HepG2 (cell line): ENCODE data around the gene CLDN5. TPM values are rescaled to one million over a fixed set of nuclear protein-coding genes. Genes with fewer than 3 reads are reported as not detected.
A peak's percentile ranks its signal among the peaks of the same experiment; 100 is the strongest.

Source experiments
- BRD4 ChIP-seq: sonication (generic); formaldehyde crosslinking; IDR thresholded peaks from 2 replicates; pipeline ENCODE4 v1.4.0; 2020; ENCODE audit warnings: missing genetic modification reagents
- HDAC1 ChIP-seq: sonication (generic); formaldehyde crosslinking; IDR thresholded peaks from 2 replicates; pipeline ENCODE4 v1.5.1; 2020; ENCODE audit warnings: mild to moderate bottlenecking, missing genetic modification reagents
- JUND ChIP-seq: sonication (generic); formaldehyde crosslinking; IDR thresholded peaks from 2 replicates; pipeline ENCODE4 v1.8.0; 2022; ENCODE audit warnings: mild to moderate bottlenecking, missing genetic modification reagents
- NCOA5 ChIP-seq: sonication (generic); formaldehyde crosslinking; IDR thresholded peaks from 2 replicates; pipeline ENCODE4 v1.4.0; 2020; ENCODE audit warnings: missing genetic modification reagents
- NRL ChIP-seq: sonication (generic); formaldehyde crosslinking; IDR thresholded peaks from 2 replicates; pipeline ENCODE4 v1.5.0; 2020; ENCODE audit warnings: missing genetic modification reagents, mild to moderate bottlenecking, moderate library complexity, borderline replicate concordance
- RBAK ChIP-seq: sonication (generic); formaldehyde crosslinking; IDR thresholded peaks from 2 replicates; pipeline ENCODE4 v1.5.1; 2020; ENCODE audit warnings: mild to moderate bottlenecking, missing genetic modification reagents
- SMAD1 ChIP-seq: sonication (generic); formaldehyde crosslinking; IDR thresholded peaks from 2 replicates; pipeline ENCODE4 v1.4.0; 2020; ENCODE audit warnings: missing genetic modification reagents, low read depth, mild to moderate bottlenecking, borderline replicate concordance
- ZMYM2 ChIP-seq: sonication (generic); formaldehyde crosslinking; IDR thresholded peaks from 2 replicates; pipeline ENCODE4 v1.8.0; 2022; ENCODE audit warnings: mild to moderate bottlenecking, missing genetic modification reagents
- ZNF224 ChIP-seq: sonication (generic); formaldehyde crosslinking; IDR thresholded peaks from 2 replicates; pipeline ENCODE4 v1.5.0; 2020; ENCODE audit warnings: mild to moderate bottlenecking, missing genetic modification reagents
- ZNF766 ChIP-seq: sonication (generic); formaldehyde crosslinking; IDR thresholded peaks from 2 replicates; pipeline ENCODE4 v1.5.0; 2020; ENCODE audit warnings: missing genetic modification reagents, borderline replicate concordance
- polyA plus RNA-seq, 8 experiments: library from polyadenylated mRNA; depleted of rRNA in 3 of 8; stranded (reverse) in 7 of 8; unstranded in 1 of 8; fragments of >200 nt; fragmentation: Illumina TruSeq in 4 of 8; extraction: Trizol in 4 of 8; gene quantifications; 2 replicates each; pipeline versions ENCODE4 v1.2.1 to v1.2.3, GENCODE V29; 2011 to 2016; ENCODE audit warnings: low read depth in 4 of 8, missing spikeins in 1 of 8, mixed read lengths in 1 of 8; ENCODE audit not compliant: insufficient read depth in 1 of 8
- total RNA-seq, 5 experiments: library from RNA; depleted of rRNA; stranded (reverse); fragments of >200 nt; fragmentation: Illumina TruSeq; extraction: Trizol; gene quantifications; 2 replicates each; pipeline ENCODE4 v1.2.3, GENCODE V29; 2016; ENCODE audit warnings: low read depth in 1 of 5
- TF ChIP-seq, protein P1 (sequence below): sonication (generic); formaldehyde crosslinking; IDR thresholded peaks from one replicate; pipeline ENCODE4 v1.5.1; 2020; ENCODE audit warnings: mild to moderate bottlenecking, missing genetic modification reagents; ENCODE audit errors: not compliant biosample characterization

CLDN5 gene
- total and polyA plus RNA-seq, 2 of the 13 experiments (the other 11 are each of a cell fraction or from before 2014, with no cell fraction given) = not detected

DNA sequence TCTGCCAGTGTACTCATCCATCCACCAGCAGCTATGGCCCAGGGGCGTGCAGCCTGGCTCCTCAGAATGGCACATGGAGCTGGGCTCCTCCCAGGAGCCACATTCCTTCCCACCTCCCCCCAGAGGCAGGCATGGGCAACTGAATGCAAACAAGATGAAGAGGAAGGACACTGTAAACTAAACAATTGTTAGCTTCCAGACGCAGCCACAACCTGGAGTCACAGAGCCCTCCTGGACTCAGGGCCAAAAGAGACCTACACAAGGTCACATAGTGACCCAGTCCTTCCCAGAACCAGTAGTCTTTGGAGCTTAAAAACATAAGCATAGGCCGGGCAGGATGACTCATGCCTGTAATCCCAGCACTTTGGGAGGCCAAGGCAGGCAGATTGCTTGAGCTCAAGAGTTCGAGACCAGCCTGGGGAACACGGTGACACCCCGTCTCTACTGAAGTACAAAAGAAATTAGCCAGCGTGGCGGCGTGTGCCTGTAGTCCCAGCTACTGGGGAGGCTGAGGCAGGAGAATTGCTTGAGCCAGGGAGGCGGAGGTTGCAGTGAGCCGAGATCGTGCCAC is 30.7 kb upstream of the CLDN5 start (continued):
- 0 out of 2 replicates have a peak, but pooled peaks have one; percentile 39 for TF ChIP-seq HDAC1
- TF ChIP-seq NRL (CRISPR knock-in tag) = no peak
- TF ChIP-seq NCOA5 (CRISPR knock-in tag) = no peak
- TF ChIP-seq, protein P1, sequence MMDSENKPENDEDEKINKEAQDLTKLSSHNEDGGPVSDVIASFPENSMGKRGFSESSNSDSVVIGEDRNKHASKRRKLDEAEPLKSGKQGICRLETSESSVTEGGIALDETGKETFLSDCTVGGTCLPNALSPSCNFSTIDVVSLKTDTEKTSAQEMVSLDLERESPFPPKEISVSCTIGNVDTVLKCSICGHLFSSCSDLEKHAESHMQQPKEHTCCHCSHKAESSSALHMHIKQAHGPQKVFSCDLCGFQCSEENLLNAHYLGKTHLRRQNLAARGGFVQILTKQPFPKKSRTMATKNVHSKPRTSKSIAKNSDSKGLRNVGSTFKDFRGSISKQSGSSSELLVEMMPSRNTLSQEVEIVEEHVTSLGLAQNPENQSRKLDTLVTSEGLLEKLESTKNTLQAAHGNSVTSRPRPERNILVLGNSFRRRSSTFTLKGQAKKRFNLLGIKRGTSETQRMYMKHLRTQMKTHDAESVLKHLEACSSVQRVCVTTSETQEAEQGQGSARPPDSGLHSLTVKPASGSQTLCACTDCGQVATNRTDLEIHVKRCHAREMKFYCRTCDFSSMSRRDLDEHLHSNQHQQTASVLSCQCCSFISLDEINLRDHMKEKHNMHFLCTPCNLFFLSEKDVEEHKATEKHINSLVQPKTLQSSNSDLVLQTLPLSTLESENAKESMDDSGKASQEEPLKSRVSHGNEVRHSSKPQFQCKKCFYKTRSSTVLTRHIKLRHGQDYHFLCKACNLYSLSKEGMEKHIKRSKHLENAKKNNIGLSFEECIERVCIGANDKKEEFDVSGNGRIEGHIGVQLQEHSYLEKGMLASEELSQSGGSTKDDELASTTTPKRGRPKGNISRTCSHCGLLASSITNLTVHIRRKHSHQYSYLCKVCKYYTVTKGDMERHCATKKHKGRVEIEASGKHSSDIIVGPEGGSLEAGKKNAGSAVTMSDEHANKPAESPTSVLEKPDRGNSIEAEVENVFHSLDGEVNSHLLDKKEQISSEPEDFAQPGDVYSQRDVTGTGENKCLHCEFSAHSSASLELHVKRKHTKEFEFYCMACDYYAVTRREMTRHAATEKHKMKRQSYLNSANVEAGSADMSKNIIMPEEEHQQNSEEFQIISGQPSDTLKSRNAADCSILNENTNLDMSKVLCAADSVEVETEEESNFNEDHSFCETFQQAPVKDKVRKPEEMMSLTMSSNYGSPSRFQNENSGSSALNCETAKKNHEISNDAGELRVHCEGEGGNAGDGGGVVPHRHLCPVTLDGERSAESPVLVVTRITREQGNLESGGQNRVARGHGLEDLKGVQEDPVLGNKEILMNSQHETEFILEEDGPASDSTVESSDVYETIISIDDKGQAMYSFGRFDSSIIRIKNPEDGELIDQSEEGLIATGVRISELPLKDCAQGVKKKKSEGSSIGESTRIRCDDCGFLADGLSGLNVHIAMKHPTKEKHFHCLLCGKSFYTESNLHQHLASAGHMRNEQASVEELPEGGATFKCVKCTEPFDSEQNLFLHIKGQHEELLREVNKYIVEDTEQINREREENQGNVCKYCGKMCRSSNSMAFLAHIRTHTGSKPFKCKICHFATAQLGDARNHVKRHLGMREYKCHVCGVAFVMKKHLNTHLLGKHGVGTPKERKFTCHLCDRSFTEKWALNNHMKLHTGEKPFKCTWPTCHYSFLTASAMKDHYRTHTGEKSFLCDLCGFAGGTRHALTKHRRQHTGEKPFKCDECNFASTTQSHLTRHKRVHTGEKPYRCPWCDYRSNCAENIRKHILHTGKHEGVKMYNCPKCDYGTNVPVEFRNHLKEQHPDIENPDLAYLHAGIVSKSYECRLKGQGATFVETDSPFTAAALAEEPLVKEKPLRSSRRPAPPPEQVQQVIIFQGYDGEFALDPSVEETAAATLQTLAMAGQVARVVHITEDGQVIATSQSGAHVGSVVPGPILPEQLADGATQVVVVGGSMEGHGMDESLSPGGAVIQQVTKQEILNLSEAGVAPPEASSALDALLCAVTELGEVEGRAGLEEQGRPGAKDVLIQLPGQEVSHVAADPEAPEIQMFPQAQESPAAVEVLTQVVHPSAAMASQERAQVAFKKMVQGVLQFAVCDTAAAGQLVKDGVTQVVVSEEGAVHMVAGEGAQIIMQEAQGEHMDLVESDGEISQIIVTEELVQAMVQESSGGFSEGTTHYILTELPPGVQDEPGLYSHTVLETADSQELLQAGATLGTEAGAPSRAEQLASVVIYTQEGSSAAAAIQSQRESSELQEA (CRISPR knock-in tag) = no peak
- no peak for TF ChIP-seq SMAD1 (CRISPR knock-in tag)
- no peak for TF ChIP-seq ZNF766 (CRISPR knock-in tag)
- TF ChIP-seq ZMYM2 (CRISPR knock-in tag) = peak; percentile 94
- peak; percentile 70; the same call in 1 of the 2 replicates for TF ChIP-seq JUND (CRISPR knock-in tag)
- TF ChIP-seq BRD4 (CRISPR knock-in tag) = no peak
- TF ChIP-seq ZNF224 (CRISPR knock-in tag) = no peak
- TF ChIP-seq RBAK (CRISPR knock-in tag) = no peak
